IgD-negative memory B cell (primary cell): ENCODE measurements around the gene JMJD6. TPM values are rescaled to one million over a fixed set of nuclear protein-coding genes. Genes with fewer than 3 reads are reported as not detected.

Experiments
- H3K27ac Mint-ChIP-seq, 3 donors: one replicate each; pipeline ENCODE4 v1.8.0; 2020 to 2022; ENCODE audit warnings: mild to moderate bottlenecking in 3 of 3, mixed read lengths in 3 of 3, moderate library complexity in 1 of 3
- H3K27me3 Mint-ChIP-seq: one replicate; pipeline ENCODE4 v1.8.0; 2021; ENCODE audit warnings: mixed read lengths
- H3K36me3 Mint-ChIP-seq: one replicate; pipeline ENCODE4 v1.8.0; 2020; ENCODE audit warnings: mild to moderate bottlenecking, mixed read lengths
- H3K4me1 Mint-ChIP-seq, 3 donors: one replicate each; pipeline ENCODE4 v1.8.0; 2020 to 2022; ENCODE audit warnings: mixed read lengths in 3 of 3, mild to moderate bottlenecking in 1 of 3
- H3K4me3 Mint-ChIP-seq, 4 donors: one replicate each; pipeline ENCODE4 v1.8.0; 2020 to 2022; ENCODE audit warnings: mild to moderate bottlenecking in 4 of 4, mixed read lengths in 4 of 4, moderate library complexity in 3 of 4
- H3K9me3 Mint-ChIP-seq, 3 donors: one replicate each; pipeline ENCODE4 v1.8.0; 2020 to 2021; ENCODE audit warnings: mixed read lengths in 3 of 3, mild to moderate bottlenecking in 1 of 3
- polyA plus RNA-seq: library from polyadenylated mRNA; unstranded; fragments of 300-500 nt; fragmentation: Illumina TruSeq; gene quantifications from one replicate; pipeline ENCODE4 v1.2.3, GENCODE V29; 2021

The JMJD6 gene
- polyA plus RNA-seq, 1 donor from 2014 or later: 41.4 TPM

DNA sequence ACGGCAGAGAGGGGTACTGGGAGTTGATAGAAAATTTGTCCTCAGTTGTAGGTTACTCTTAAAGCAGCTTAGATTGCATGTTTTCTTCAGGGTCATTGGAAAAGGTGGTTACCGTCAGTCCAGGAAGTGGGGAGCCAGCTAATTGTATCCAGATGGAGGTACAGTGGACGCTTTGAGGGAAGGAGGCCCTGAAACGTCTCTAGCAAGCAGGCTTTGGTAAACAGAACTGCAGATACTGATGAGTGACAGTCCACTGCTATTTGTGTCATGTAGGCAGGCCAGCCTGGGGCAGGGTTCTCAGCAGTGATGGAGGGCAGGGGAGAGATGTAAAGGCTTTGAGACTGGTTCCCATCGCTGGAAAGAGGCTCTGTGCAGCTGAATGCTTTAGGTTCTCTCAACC, 52.7 kb downstream of the JMJD6 start:
- Mint-ChIP-seq H3K9me3 (peaks cover 0 to 7% (median 5%) of the 10 kb centered on the region in 3 donors), H3K27ac (no peak overlapping the region), H3K36me3 (no peaks in the 10 kb centered on the region), H3K4me3 (peak overlapping the region in 1 of 4 donors; percentile 15), H3K4me1 (peaks cover 7 to 20% (median 17%) of the 10 kb centered on the region in 3 donors), H3K27me3 (no peaks in the 10 kb centered on the region)

DNA sequence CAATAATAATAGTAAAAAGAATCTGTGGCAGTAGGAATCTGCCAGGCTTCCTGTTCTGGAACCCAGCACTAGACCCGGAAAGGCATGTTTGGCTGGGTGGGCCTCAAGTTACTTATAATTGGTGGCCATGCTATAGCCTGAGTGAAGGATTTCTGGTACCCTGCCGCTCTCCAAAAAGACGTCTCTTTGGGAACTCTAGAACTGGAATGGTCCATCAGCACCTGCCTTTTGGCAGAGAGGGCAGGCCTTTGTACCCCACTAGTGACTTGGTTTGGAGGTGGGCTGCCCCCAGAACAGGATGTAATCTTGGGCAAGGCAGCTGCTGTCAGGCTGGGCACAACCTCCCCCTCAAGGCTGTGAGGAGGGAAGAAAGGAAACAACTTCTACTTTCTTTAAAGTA, 53.5 kb downstream of the JMJD6 start:
- peaks cover 0 to 7% (median 5%) of the 10 kb centered on the region in 3 donors for H3K9me3 Mint-ChIP-seq
- peaks cover 3% of the 10 kb centered on the region for H3K27me3 Mint-ChIP-seq
- no peaks in the 10 kb centered on the region for H3K36me3 Mint-ChIP-seq
- H3K27ac Mint-ChIP-seq: no peak overlapping the region
- H3K4me1 Mint-ChIP-seq: peaks cover 7 to 20% (median 17%) of the 10 kb centered on the region in 3 donors
- H3K4me3 Mint-ChIP-seq: peak overlapping the region in 3 of 4 donors; percentile 88 to 96 (median 91)

DNA sequence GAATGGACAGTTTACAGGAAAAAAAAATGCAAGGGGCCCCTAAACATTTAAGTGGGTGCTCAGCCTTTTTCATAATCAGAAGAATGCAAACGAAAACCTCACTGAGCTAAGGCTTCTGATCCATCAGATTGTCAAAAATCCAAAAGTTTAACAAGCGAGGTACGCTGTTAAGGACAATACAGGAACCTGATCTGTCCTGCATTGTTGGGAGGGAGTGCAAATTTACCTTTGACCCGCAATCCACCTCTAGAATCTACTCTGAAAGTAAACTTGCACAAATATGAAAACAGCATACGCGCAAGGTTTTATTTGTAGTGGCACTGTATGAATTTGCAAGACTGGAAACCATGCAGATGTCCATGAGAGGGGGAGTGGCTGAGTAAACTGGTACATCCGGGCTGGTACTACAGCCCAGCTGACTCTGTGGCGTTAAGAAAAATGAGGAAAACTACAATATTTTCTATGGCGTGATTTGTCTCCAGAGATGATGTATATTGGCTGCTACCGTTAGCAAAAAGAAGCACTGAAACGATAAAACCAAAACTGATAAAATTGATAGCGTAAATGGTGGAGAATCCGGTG, 54.0 kb downstream of the JMJD6 start:
- peaks cover 0 to 7% (median 5%) of the 10 kb centered on the region in 3 donors for H3K9me3 Mint-ChIP-seq
- H3K27ac Mint-ChIP-seq: peak overlapping the region; percentile 68 to 96 (median 93)
- H3K27me3 Mint-ChIP-seq: peaks cover 8% of the 10 kb centered on the region
- peak overlapping the region; percentile 88 to 96 (median 93) for H3K4me3 Mint-ChIP-seq
- H3K4me1 Mint-ChIP-seq: peaks cover 7 to 20% (median 17%) of the 10 kb centered on the region in 3 donors
- H3K36me3 Mint-ChIP-seq: no peaks in the 10 kb centered on the region

DNA sequence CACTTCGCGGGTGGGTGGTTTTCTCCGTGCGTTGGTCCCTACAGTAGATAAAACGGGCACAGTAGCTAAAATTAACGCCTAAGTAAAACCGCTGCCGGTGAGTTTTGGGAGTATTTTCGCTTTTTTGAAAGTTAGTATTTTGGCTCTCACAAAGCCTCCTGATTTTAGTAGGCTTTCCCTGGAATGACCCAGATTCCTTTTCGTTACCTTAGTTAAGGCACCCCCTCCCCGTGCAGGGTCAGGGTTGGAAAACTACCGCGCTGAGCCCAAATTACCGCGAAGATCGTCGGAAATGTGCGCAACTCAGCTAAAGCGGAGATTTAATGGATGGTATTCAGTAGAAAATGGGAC, 54.5 kb downstream of the JMJD6 start:
- Mint-ChIP-seq H3K27ac (peak overlapping the region; percentile 68 to 96 (median 93)), H3K4me3 (peak overlapping the region; percentile 88 to 96 (median 93)), H3K36me3 (no peaks in the 10 kb centered on the region), H3K27me3 (peaks cover 8% of the 10 kb centered on the region), H3K9me3 (peaks cover 0 to 7% (median 5%) of the 10 kb centered on the region in 3 donors), H3K4me1 (peaks cover 7 to 20% (median 17%) of the 10 kb centered on the region in 3 donors)

DNA sequence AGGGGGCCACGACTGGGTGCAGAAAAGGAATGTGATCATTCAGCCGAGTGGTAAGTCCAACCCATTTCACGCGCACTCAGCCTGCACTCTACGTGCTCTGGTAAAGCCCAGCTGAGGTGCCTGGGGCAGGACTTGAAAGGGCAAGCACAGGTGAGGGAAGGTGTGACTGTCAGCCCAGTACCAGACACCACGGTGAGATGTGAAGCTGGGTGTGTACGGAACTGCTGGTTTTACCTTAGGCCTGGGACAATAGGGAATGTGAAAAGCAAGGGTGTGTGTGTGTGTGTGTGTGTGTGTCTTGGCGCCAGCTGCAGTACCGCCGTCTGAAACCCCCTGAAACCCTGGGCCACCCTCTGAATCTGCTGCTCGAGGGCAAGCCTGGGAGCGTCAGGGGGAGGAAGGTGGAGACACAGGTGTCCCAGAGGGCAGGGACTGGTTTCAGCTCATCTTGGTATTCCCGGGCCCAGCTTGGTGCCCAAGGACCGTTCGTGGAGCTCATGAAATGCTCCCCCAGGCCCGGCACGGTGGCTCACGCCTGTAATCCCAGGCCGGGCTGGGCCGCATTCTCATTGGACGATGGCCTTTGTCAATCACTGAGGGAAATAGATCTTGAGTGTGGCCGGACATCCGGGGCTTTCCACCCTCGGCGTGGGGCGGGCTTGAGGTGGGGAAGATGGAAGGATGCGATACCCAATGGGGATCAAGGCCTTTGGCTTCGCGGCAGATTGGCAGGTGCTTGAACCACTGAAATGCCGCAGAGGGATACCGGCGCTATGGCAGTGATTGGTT, 55.1 kb downstream of the JMJD6 start:
- Mint-ChIP-seq H3K4me3 (peak overlapping the region; percentile 88 to 96 (median 93)), H3K4me1 (peaks cover 7 to 20% (median 17%) of the 10 kb centered on the region in 3 donors), H3K36me3 (no peaks in the 10 kb centered on the region), H3K27ac (peak overlapping the region; percentile 68 to 96 (median 93)), H3K9me3 (peaks cover 0 to 7% (median 5%) of the 10 kb centered on the region in 3 donors), H3K27me3 (peaks cover 8% of the 10 kb centered on the region)

DNA sequence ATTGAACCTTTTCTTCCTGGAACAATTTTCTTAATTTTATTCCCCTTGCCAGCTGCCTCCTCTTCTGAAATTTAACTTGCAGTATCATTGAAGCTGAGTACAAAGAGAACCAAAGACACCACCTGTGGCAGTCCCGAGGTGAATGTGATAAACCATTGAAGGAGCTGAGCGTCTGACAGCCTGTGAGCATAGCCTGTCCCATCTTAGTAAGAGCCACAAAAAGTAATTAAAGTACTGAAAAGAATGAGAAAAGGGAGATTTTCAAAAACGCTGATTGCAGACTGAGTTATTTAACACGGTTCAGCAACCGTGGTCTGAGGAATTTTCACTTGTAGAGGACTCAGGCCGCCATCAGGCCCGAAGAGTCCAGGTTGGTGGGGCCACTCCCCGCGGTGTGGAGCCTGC, 55.7 kb downstream of the JMJD6 start:
- Mint-ChIP-seq H3K36me3 (no peaks in the 10 kb centered on the region), H3K27me3 (peaks cover 8% of the 10 kb centered on the region), H3K9me3 (peaks cover 0 to 7% (median 5%) of the 10 kb centered on the region in 3 donors), H3K4me1 (peaks cover 7 to 20% (median 17%) of the 10 kb centered on the region in 3 donors), H3K27ac (peak overlapping the region; percentile 57 to 96 (median 93)), H3K4me3 (peak overlapping the region in 2 of 4 donors; percentile 74 to 96)

DNA sequence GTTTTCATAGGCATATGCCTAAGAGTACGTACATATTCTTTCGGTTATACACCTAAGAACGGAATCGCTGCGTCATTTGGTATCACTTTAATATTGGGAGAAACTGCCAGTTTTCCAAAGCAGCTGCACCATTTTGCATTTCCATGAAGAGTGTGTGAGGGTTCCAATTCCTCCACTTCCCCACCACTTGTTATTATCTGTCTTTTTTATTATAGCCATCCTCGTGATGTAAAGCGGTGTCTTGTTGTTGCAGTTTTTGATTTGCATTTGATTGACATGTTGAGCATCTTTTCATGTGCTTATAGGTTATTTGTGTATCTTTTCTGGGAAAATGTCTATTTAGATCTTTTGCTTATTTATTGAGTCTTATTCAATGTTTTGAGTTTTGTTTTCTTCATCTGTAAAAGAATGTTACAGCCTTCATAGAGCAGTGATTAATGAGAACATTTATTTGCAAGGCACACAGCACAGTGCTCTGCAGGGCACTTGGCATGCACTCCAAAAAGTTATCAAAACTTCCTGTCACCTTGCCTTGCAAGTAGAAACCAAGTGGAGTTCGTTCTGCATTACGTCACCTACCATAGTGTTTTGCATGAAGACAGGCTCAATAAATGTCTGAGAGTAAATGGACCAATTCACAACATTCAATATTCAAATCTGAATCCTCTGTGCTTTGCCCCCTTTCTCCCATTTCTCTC, 56.2 kb downstream of the JMJD6 start:
- Mint-ChIP-seq H3K4me1 (peaks cover 7 to 20% (median 17%) of the 10 kb centered on the region in 3 donors), H3K36me3 (no peaks in the 10 kb centered on the region), H3K27ac (peak overlapping the region in 2 of 3 donors; percentile 8 to 57), H3K4me3 (peak overlapping the region in 2 of 4 donors; percentile 74 to 96), H3K9me3 (peaks cover 0 to 7% (median 5%) of the 10 kb centered on the region in 3 donors), H3K27me3 (peaks cover 9% of the 10 kb centered on the region)

Other genes with a start within 250 kb of the JMJD6 start
- 160 TPM for gene RHBDF2, start 225.2 kb downstream of the JMJD6 start, polyA plus RNA-seq
- gene CYGB, start 188.9 kb downstream of the JMJD6 start, polyA plus RNA-seq: 2.1 TPM
- 24.4 TPM for gene PRCD, start 186.6 kb downstream of the JMJD6 start, polyA plus RNA-seq
- 0.68 TPM for gene ST6GALNAC2, start 140.7 kb downstream of the JMJD6 start, polyA plus RNA-seq
- 0.44 TPM for gene ST6GALNAC1, start 82.8 kb downstream of the JMJD6 start, polyA plus RNA-seq
- gene MXRA7, start 15.6 kb downstream of the JMJD6 start, polyA plus RNA-seq: 2.7 TPM
- 121 TPM for gene METTL23, start 233 bp upstream of the JMJD6 start, polyA plus RNA-seq
- 152 TPM for gene SRSF2, start 10.7 kb upstream of the JMJD6 start, polyA plus RNA-seq
- gene MFSD11, start 11.5 kb upstream of the JMJD6 start, polyA plus RNA-seq: 17.5 TPM
- not detected for gene MGAT5B, start 141.8 kb upstream of the JMJD6 start, polyA plus RNA-seq